Peyer's patch (tissue), 4 donors: ENCODE measurements around the gene LDB1. TPM values are rescaled to one million over a fixed set of nuclear protein-coding genes. Genes with fewer than 3 reads are reported as not detected.

Experiments used
- DNase-seq, 3 donors: peaks; one replicate each; pipeline ENCODE4 v3.0.0-alpha.2; 2017 to 2019
- H3K27ac ChIP-seq, 4 donors: fragments of 200-600 bp; sonication (generic); one replicate each; pipeline ENCODE4 v1.5.1; 2016 to 2019
- H3K27me3 ChIP-seq, 2 donors: fragments of 200-600 bp; sonication (generic); one replicate each; pipeline ENCODE4 v1.5.1; 2019
- H3K36me3 ChIP-seq, 3 donors: fragments of 200-600 bp; sonication (generic); one replicate each; pipeline ENCODE4 v1.5.1; 2016 to 2019
- H3K4me1 ChIP-seq, 4 donors: fragments of 200-600 bp; sonication (generic); one replicate each; pipeline ENCODE4 v1.5.1; 2016 to 2019
- H3K4me3 ChIP-seq, 4 donors: fragments of 200-600 bp; sonication (generic); 1 replicate in 3 of 4; 2 replicates in 1 of 4; pipeline ENCODE4 v1.5.1; 2016 to 2019; ENCODE audit warnings: mild to moderate bottlenecking in 1 of 4
- H3K9me3 ChIP-seq, 4 donors: fragments of 200-600 bp; sonication (generic); one replicate each; pipeline ENCODE4 v1.5.1; 2016 to 2019; ENCODE audit warnings: mild to moderate bottlenecking in 1 of 4
- POLR2A ChIP-seq, 2 donors: fragments of 450-650 bp; IDR thresholded peaks; one replicate each; pipeline ENCODE4 v1.5.1; 2017; ENCODE audit warnings: antibody characterized with exemption in 2 of 2, mild to moderate bottlenecking in 2 of 2, moderate library complexity in 2 of 2
- total RNA-seq, 4 donors: library from RNA; depleted of rRNA; stranded (reverse); fragments of >200 nt; gene quantifications; one replicate each; pipeline ENCODE4 v1.1.0, GENCODE V29; 2016
- TF ChIP-seq, protein P1 (sequence below), 6 experiments: fragments of 450-650 bp in 4 of 6; fragments of 200-600 bp in 2 of 6; sonication (generic) in 1 of 6; IDR thresholded peaks; one replicate each; pipeline ENCODE4 v1.5.1; 2017 to 2019; ENCODE audit warnings: antibody characterized with exemption in 6 of 6, mild to moderate bottlenecking in 3 of 6, moderate library complexity in 1 of 6

The LDB1 gene
- total RNA-seq, 4 donors from 2014 or later: 19.6 to 67.7 (median 42.1) TPM

DNA sequence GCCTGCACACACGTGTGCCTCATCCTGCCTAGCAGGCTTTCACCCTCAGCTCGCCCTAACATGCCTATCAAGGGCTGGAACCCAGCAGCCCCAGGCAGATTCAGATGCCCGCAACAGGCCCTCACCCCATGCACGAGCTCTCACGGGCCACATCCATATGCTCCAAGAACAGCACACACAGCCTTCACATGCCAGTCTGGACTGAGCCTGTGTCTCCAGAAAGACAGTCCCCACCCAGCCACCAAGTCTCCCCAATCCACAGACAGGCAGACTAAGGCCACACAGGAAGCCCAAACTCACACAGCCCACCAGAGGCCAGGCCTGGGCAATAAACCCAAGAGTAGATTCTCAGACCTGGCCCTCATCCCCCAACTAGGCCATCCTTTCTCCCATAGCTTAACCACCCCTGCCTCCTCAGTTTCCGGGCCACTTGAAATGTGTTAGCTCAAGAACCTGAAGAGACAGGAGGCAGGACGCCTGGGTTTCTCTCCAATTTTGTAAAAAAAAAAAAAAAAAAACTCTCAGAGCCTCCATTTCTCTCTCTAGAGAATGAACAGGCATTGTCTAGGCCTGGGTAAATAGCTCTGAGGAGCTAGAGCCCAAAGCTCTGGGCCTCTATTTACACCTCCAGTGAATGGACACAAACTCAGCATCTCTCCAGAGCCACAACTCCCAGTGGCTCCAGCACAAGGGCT, 6.8 kb downstream of the LDB1 start:
- no peak for DNase-seq
- peak overlapping the region in 2 of 4 donors; percentile 79 to 97 for H3K27ac ChIP-seq
- H3K4me1 ChIP-seq: peaks cover 0 to 62% (median 35%) of the 10 kb centered on the region in 4 donors
- no peaks in the 10 kb centered on the region for H3K9me3 ChIP-seq
- H3K4me3 ChIP-seq: peak overlapping the region; percentile 54 to 87 (median 76)
- H3K36me3 ChIP-seq: peaks cover 0 to 34% (median 0%) of the 10 kb centered on the region in 3 donors
- H3K27me3 ChIP-seq: no peaks in the 10 kb centered on the region
- no peak for TF ChIP-seq POLR2A (IDR thresholded peaks at IDR 0.05)
- TF ChIP-seq, protein P1, sequence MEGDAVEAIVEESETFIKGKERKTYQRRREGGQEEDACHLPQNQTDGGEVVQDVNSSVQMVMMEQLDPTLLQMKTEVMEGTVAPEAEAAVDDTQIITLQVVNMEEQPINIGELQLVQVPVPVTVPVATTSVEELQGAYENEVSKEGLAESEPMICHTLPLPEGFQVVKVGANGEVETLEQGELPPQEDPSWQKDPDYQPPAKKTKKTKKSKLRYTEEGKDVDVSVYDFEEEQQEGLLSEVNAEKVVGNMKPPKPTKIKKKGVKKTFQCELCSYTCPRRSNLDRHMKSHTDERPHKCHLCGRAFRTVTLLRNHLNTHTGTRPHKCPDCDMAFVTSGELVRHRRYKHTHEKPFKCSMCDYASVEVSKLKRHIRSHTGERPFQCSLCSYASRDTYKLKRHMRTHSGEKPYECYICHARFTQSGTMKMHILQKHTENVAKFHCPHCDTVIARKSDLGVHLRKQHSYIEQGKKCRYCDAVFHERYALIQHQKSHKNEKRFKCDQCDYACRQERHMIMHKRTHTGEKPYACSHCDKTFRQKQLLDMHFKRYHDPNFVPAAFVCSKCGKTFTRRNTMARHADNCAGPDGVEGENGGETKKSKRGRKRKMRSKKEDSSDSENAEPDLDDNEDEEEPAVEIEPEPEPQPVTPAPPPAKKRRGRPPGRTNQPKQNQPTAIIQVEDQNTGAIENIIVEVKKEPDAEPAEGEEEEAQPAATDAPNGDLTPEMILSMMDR (IDR thresholded peaks at IDR 0.05): no peak

DNA sequence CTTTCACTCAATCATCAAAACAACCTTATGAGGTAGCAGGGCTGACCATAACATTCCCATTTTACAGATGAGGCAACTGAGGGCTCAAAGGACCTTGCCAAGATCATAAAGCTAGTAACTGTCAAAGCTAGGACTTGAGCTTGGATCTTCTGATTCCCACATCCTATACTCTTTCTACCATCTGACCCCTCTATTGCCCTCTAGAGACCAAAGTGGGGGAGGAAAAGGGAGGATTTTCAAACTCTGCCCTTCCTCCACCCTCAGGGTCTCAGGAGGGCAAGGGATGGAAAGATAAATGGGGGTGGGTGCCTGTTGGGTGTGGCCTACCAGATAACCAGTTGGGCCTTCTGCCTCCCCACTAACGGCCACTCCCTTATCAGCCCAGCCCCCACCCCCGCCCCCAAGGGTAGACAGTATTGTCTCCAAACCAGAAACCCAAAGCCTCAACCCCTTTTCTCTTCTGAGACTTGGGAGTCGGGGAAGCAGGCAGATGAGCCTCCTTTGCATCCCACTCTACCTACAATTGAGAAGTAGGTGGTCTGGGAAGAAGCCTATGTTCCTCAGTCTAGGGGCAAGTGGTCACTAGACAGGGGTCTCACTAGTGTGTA, 7.9 kb downstream of the LDB1 start:
- no peaks in the 10 kb centered on the region for H3K9me3 ChIP-seq
- H3K4me3 ChIP-seq: no peak overlapping the region
- H3K27me3 ChIP-seq: no peaks in the 10 kb centered on the region
- TF ChIP-seq POLR2A (IDR thresholded peaks at IDR 0.05): no peak
- TF ChIP-seq, protein P1 (IDR thresholded peaks at IDR 0.05): no peak
- H3K36me3 ChIP-seq: peaks cover 0 to 45% (median 0%) of the 10 kb centered on the region in 3 donors
- DNase-seq: no peak
- no peak overlapping the region for H3K27ac ChIP-seq
- H3K4me1 ChIP-seq: peaks cover 0 to 51% (median 26%) of the 10 kb centered on the region in 4 donors

DNA sequence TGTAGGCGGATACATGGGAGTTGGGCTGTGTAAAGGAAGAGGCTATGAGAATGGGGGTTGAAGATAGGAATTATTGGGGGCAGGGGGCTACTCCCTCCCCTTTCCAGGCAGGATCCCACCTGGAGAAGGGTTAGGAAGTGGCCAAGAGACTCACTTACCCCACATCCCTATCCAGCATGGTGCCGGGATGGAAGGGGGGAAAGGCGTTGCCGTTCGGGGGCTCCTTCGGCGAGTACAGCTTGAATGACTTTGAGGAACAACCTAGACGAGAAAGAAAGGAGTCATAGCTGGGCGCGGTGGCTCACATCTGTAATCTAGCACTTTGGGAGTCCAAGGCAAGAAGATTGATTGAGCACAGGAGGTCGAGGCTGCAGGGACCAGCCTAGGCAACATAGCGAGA, 8.9 kb downstream of the LDB1 start:
- no peaks in the 10 kb centered on the region for H3K27me3 ChIP-seq
- H3K9me3 ChIP-seq: no peaks in the 10 kb centered on the region
- no peak for DNase-seq
- peaks cover 0 to 53% (median 0%) of the 10 kb centered on the region in 3 donors for H3K36me3 ChIP-seq
- no peak overlapping the region for H3K4me3 ChIP-seq
- H3K4me1 ChIP-seq: peaks cover 0 to 41% (median 20%) of the 10 kb centered on the region in 4 donors
- H3K27ac ChIP-seq: no peak overlapping the region
- TF ChIP-seq, protein P1 (IDR thresholded peaks at IDR 0.05): no peak
- no peak for TF ChIP-seq POLR2A (IDR thresholded peaks at IDR 0.05)

DNA sequence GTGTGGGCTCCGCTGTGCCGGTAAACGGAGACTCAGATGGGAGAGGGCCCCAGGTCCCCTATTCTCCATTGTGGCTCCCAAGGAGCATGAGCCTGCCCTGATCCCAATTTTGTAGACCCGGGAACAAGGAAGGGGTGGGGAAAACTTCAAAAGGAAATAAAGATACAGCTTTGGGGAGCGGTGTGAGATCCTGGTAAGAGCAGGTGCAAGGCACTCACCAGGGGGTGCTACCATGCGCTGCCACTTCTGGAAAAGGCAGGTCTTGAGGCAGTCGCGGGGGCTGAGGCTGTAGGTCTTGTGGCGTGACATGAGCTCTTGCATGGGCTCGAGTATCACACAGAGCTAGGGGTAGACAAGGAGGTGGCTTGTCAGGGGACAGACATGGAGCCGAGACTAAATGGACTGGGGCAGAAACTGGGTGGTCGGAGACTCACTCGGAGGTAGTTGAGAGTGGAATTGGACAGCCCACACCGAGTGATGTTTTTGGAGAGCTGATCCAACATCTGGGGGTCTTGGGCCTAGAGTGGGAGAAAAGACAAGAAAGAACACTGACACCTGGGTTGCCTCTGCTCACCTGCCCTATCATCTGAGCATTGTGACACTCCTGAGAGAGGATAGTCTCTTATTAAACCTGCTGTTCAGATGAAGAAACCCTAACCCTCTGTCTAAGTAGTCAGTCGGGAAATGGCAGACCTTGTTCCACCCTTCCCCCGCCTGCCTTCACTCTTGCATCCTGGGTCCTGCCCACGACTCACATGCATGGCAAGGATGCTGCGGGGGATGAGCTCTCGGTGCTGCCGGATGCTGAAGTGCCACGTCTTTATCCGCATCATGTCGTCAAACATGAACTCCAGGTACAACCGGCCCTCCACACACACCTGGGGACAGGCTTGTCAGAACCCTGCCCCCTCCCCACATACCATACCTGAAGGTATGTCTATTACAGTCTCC, 10.7 kb downstream of the LDB1 start:
- H3K27me3 ChIP-seq: no peaks in the 10 kb centered on the region
- no peak overlapping the region for H3K4me3 ChIP-seq
- H3K36me3 ChIP-seq: peaks cover 0 to 53% (median 0%) of the 10 kb centered on the region in 3 donors
- H3K4me1 ChIP-seq: peaks cover 0 to 28% (median 14%) of the 10 kb centered on the region in 4 donors
- DNase-seq: no peak
- H3K27ac ChIP-seq: no peak overlapping the region
- TF ChIP-seq POLR2A (IDR thresholded peaks at IDR 0.05): no peak
- TF ChIP-seq, protein P1 (IDR thresholded peaks at IDR 0.05): no peak
- H3K9me3 ChIP-seq: no peaks in the 10 kb centered on the region

DNA sequence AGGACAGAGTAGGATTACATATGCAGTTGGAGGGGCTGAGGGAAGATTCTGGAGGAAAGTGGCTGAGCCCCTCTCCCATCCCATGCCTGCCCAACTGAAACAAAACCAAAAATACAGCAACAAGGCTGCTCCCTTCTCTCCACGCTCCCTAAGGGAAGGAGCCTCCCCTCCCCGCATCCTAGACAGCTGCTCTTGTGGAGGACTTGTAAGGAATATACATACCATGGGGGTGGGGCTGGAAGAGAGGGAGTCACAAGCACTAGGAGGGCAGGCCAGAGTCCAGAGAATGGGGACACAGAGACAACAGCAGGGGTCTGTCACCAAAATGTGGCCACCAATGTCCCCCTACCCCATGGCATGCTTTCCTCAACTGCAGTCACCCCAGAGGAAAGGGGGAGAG, 13.2 kb downstream of the LDB1 start:
- no peaks in the 10 kb centered on the region for H3K9me3 ChIP-seq
- no peak overlapping the region for H3K27ac ChIP-seq
- H3K36me3 ChIP-seq: peaks cover 0 to 53% (median 0%) of the 10 kb centered on the region in 3 donors
- no peaks in the 10 kb centered on the region for H3K27me3 ChIP-seq
- H3K4me1 ChIP-seq: peaks cover 0 to 5% (median 0%) of the 10 kb centered on the region in 4 donors
- no peak overlapping the region for H3K4me3 ChIP-seq
- no peak for DNase-seq
- TF ChIP-seq, protein P1 (IDR thresholded peaks at IDR 0.05): no peak
- TF ChIP-seq POLR2A (IDR thresholded peaks at IDR 0.05): no peak
